Brain pericyte (primary cell): ENCODE results near the gene BCKDHB.
"Not testable (repeated sequence)": the region's sequence is repeated elsewhere in the genome, so short reads cannot be mapped to it uniquely, and the experiment has no call there.

Source experiments
- DNase-seq: peaks from one replicate; pipeline ENCODE4 v3.0.0-alpha.2; 2012; ENCODE audit warnings: low read depth, low spot score

BCKDHB gene

DNA sequence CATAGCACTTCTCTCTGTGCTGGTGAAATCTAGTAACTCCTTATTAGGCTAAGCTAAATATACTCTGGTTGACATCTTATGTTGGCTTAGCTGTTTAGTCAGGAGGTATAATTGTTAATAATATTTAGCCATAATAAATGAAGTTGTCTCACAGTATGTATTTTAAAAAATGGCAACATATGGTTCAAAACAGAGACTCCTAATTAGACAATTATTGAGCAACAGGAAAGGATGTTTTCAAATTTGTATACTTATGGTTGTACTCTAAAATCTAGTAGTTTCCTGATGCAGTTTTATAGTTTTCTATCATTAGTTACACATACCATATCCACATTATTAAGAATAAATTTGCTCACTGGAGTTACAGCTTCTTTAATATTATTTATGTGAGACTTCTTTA, 150.2 kb downstream of the BCKDHB start:
- no peak for DNase-seq

DNA sequence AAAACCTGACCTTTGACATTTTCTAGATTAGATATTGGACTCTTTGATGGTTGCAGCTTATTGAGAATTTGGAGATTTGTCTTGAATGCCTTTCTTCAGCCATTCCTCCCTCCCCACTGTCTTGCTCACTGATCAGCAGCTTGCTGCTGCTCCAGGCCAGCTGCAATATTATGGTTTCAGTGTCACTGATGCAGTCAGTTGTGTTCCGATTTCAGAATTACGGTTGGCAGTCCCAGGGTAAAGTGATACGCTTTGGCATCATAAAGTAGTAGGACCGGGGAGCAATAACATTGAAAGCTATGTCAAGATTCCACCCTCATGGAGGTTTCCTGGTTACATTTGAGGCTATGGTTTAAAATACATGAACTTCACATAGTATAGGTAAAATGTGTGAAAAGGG, 152.6 kb downstream of the BCKDHB start:
- no peak for DNase-seq

DNA sequence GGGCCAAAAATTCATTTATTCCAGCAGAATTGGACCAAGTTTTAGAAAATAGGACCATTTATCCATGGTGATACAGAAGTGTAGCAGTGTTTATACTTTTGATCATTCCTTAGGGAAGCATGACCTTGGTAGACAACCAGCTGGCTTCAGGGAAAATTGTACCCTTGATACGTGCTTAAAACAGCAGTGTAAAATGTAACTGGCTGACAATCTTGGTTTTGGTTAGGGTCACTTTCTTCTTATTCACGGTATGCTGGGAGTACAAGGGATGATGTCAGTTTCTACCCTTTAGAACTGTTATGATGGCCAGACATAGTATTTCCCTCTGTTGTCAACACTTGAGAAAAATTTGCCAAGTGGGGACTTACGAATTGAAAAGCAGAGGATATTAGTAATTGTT, 157.1 kb downstream of the BCKDHB start:
- DNase-seq = no peak

DNA sequence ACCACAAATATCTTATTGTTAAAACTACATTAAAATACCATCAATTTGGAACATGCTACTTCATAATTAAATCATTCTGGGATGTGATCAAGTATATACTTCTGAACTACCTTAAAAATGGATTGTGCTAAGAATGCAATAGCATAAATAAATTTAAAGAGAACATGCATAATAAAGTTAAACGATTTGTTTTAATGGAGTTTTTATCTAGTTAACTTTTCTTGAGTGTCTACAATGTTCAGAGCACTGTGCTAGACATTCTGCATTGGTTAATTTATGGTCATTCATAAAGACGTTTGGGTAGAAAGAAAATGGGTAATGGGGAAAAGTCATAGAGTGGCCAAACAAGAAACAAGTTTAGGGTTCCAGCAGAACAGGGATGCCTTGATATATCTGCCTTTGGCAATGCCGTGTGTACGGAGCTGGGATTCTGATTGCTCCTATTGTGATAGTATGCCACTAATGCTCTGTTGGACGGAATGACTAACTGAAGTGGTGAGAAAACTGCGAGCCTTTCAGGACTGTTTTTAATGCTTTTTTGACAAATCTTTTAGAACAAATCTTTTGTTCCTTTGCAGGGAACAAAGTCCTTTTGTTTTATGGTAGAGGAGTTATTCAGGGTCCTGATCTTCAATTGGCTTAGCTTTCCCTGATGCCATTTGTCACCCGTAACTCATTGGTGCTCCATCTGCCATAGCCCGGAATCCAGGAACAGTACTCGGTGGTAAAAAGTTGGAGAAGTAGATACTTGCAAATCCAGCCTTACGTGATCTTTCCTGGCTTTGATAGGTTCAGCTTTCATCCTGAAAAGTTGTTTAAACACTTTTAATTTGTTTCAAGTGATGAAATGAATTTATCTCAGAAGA, 162.6 kb downstream of the BCKDHB start:
- DNase-seq = no peak

DNA sequence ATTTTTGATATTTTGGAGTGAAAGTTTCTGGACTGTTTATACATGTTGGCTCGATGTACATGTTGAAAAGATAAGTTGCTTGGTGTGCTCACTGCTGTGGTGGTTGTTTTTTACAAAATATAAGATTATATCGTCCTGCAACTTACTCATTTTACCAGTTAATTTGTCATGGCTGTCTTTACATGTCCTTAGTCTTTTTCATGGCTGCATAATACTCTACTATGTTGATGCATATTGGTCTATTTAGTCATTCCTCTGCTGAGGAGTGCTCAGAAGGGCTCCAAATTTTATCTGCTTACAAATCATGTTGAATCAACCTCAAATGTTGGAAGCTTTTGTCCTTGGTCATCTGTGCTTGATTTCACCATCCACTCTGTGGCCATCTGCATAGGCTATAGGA, 164.6 kb downstream of the BCKDHB start:
- no peak for DNase-seq

DNA sequence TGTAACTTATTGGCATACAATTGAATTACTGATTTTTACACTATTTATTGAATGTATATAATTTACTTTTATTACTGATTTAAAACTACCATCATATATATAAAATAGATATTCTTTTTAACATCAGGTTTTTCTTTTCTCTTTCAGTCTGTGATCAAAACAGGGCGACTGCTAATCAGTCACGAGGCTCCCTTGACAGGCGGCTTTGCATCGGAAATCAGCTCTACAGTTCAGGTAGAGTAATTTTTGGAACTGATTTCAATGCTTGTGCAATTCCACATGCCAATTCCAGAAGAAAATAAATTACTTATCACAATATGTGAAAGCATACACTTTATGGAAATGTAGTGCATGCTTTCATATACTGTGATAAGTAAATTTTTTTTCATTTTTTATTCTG, 166.5 kb downstream of the BCKDHB start:
- no peak for DNase-seq

DNA sequence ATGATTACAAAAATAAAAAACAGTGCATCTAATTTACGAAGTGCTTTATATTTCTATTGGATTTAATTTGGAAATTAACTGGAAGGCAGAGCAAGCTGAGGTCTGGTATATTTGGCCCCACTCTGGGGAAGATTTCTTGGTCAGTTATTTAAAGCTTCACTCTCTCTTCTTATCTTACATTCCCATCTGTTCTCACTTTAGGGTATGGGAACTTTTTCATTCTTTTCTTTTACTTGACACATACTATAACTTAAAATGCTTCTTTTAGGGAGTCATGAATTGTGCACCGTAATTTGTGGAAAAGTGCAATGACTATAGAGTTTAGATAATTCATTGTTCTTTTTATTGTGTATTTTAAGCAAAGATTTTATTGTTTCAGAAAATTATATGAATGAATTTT, 170.4 kb downstream of the BCKDHB start:
- no peak for DNase-seq

DNA sequence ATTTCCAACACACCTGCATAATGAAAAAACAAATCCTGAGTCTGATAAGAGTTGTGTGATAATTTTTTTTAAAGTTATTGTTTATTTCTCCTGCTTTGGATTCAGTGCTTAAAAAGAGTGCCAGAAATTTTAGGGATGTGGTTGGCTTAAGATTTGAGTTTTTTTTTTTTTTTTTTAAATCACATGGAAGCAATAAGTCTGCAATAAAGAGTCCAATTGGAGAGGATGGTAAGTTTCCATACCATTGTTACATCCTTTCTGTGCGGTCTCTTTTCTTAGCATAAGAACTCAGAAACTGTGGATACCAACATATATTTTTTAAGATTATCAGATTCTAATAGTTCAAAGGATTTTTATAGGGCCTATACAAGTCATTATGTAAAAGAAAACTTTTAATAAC, 171.0 kb downstream of the BCKDHB start:
- no peak for DNase-seq

DNA sequence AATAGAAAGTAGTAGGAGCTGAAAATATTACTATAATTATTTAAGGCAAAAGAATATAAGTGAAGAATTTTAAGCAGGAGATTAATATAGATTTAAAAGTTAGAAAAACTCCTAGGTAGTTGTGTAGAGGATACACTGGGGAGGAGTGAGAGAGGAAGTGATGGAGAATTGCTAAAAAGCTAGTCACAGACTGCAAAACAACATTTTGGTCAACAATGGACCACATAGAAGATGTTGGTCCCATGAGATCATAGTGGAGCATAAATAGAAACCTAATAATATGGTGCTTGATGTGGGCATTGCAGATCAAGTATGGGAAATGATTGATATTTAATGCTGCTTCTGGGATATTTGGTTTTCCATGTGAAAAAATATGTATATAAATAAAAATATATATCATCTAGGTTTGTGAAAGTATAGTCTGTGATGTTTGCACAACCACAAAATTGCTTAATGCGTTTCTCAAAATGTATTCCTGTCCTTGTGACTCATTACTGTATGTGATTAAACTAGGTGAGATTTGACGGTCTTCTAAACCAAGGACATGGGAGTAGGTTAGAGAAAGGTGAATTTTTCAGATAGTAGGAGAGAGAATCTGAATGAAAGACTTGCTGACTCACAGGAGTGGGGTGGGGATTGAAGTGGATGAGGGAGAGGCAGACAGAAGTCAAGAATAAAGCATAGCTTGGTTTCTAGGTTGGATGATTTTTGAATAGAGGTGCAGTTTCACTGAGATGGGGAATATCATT, 174.0 kb downstream of the BCKDHB start:
- DNase-seq = no peak

DNA sequence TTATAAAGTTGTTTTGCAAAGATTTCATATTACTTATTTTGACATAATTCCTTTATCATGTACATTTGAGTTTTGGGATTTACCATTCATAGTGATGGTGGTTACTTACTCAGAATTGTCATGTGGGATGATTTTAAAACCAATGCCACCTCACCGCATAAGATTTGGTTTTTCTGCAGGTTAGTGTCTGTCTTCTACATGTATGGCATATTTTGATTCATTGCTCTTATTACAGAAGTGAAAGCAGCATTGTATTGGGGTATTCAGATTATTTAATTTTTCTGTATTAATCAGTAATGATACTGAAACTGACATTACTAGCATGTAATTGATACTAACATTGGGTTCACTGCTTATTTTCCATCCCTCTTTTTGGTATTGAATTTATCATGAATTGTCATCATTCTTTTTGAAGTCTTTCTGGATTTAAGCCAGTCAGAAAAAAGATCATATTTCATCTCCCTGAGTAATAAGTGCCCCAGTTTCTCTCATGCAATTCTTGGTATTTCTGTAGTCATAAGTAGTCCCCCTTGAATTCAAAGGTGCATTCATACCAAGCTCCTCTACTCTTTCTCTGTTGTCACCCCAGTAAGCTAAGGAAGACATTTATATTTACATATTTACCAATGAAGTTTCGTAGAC, 176.6 kb downstream of the BCKDHB start:
- DNase-seq = no peak

DNA sequence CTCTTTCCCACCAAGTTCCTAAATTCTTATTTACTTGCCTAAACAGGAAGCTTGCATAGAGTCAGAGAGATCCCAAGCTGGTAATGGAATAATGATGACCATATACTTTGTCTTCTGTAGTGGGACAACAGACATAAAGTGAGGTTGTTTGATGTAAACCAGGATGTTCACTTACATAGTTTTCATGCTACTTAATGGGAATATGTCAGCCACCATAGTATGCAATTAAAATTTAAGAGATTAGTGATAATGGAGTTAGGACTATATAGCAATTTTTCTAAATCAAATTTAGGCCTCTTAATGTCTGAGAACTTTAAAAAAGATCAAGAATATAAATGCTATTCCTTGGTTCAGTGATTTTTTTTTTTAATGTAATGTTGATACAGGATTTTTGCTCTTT, 180.6 kb downstream of the BCKDHB start:
- DNase-seq = no peak

DNA sequence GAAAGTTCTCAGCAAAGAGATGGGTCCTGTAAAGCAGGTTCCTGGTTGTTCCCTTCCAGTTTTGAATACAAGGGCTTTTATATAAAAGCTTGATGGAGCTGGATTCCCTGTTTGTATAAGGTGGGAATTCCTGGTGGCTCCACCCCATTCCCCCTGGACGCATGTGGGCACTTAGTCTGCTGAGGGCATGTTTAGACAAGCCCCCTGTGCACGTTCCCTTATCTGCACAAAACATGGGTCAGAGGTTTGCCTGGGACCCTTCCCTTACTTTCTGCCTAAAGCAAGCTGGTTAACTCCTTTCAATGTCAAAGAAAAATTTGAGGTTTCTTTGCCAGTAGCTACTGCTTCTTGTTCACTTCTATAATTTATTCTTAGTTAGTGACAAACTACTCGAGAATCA, 181.1 kb downstream of the BCKDHB start:
- DNase-seq = no peak

DNA sequence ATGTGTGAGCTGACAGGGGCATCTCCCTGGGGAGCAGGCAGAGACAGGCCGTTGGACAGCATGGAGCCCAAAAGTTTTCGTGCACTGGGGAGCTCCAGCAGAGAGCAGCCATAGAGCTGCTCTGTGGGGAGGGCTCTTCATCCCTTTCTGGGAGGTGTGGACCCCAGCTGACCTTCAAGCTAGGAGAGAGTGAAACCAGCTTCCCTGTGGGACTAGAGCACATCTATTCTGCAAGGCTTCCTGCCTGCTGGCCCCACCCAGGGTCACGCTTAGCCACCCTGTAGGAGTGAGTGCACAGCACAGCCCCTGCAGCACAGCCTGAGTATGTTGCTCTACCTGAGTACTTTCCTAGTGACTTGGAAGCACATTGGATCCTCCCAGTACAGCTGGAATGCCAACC, 183.3 kb downstream of the BCKDHB start:
- DNase-seq = no peak

DNA sequence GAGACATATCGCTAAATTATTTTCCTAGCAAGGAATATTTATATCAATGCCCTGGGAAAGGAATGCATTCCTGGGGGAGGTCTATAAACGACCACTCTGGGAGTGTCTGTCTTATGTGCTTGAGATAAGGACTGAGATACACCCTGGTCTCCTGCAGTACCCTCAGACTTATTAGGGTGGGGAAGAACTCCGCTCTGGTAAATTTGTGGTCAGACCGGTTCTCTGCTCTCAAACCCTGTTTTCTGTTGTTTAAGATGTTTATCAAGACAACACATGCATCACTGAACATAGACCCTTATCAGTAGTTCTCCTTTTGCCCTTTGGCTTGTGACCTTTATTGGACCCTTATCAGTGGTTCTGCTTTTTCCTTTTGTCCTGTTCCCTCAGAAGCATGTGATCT, 188.1 kb downstream of the BCKDHB start:
- DNase-seq = not testable (repeated sequence)

DNA sequence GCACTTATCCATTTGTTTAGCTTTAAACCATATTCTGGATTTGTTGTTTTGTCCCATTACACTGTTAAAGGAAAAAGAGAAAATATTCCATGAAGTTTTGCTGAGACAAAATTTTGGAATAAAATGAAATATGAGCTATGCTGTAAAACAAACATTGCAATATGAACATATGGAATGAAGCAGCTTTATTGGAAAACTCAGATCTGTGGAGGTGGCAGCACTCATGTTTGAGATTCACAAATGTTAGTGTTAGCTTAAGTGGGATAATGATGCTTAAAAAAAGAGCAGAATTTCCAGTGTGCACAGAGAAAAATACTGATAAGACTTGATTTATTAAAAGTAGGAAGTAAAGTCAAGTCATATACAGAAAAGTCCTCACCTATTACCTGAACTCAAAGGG, 196.2 kb downstream of the BCKDHB start:
- DNase-seq = no peak

DNA sequence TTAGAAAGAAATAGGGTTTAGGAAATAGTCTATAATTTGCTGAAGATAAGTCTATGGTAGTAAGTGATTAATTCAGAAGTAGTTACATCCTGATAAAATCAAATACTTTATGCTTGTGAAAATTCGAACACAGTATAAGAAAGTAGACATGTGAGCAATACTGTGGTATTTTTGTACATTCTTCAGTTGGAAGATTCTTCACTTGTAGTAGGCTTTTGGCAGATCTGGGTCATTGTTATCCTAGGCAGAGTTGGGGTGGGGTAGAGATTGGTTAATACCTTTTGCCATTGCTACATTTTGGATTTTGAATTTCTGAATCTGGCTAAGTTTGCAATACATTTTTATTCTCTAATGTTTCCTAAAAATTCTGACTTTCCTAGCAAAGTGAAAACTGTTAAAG, 197.5 kb downstream of the BCKDHB start:
- no peak for DNase-seq

DNA sequence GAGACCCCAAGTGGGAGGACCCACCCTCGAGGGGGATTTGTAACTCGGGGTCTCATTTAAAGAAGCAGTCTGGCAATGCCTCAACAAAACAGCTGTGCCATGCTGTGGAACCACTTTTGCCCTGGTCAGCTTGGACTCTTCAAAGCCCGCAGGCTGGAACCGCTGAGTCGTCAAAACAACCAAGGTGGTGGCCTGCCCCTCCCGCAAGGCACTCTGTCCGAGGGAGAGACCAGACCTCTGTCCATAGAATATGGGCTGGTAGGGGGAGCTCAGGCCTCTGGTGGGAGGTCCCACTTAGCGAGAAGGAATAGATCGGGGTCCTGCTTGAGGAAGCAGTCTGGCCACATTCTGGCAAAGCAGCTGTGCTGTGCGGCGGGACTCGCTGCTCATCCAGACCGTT, 208.1 kb downstream of the BCKDHB start:
- no peak for DNase-seq

DNA sequence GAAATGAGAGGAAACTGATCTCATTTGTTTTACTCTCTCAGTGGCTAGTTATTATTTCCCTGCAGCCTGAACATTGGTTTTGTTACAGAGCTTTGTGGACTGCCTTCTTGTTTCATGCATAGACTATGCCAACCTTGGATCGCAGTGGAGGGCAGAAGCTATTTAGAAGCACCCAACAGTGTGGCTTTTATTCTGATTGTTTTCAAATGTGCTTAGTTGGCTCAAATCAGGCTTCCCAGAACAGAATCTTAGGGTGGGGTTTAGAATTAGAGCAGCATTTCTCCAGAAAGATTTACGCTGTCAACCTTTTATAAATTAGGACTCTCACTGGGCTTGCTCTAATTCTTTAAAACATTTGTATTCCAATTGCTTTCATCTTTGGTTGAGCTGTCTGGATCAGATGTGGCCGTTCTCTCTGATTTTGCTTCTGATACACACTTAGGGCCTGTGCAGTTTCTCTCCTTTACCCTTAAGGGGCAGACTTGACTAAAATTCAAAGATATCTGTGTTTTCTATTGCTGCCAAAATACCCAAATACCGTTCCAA, 210.3 kb downstream of the BCKDHB start:
- DNase-seq = no peak

DNA sequence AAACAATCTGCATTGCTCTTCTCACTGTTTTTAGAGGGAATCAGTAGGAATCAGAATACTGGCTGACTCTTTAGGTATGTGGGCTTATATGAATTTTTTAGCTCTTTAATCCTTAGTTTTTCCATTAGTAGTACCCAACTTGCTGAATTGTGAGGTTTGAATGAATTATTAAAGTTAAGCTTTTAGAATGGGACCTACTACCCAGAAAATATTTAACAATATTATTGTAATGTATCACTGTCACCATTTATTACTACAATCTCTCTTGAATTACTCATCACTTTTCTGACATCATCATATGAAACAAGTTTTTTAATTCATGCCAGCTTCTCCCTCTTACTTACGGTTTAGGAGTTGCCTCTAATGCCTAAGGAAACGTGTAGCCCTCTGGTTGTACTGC, 212.7 kb downstream of the BCKDHB start:
- DNase-seq = no peak

DNA sequence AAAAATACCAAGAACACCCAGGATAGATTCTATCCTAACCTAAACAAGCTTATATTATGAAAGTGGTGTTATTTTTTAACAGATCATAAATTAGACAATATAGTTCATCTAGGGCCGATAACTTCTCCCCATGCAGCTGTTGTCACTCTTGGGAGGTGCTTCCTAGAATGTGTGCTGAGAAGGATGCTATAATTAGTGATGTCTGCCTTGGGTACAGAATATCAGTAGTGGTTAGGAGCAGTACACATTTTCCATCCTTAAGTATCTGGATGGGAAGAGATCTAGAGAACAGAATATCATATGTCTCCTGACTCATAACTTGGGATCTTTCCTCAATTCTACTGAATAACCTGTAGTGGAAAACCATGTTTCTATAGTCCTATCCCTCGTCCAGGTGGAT, 214.5 kb downstream of the BCKDHB start:
- no peak for DNase-seq

DNA sequence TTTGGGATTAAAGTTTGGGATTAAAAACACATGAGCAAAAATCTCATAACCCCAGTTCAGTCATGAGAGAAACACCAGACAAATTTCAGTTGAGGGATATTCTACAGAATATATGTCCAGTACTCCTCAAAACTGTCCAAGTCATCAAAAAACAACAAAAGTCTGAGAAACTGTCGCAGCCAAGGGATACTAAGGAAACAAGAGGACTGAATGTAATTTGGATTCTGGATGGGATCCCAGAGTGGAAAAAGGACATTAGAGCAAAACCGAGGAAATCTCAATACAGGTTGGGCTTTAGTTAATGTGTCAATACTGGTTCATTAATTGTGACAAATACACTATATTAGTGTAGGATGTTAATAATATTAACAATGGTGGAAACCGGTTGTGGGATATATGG, 219.3 kb downstream of the BCKDHB start:
- no peak for DNase-seq

DNA sequence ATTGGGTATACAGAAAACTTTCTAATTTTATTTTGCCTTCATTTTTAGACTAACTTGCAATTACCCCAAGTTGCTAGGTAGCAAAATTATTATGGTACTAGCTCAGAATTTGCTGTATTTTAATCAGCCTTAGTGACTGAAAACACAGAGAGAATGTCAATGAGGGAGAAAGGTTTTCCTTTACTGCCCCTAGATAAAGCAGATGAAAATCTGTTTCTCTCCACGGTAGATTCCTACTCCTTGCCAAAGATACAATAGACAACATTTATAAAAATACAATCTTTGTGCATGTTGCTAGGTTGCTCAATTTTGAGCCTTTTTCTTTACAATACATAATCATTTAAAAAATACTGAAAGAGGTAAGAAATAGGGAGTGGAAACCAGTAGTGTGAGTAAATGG, 222.2 kb downstream of the BCKDHB start:
- no peak for DNase-seq
